Measurements from ENCODE around the gene ABLIM3.

DNA sequence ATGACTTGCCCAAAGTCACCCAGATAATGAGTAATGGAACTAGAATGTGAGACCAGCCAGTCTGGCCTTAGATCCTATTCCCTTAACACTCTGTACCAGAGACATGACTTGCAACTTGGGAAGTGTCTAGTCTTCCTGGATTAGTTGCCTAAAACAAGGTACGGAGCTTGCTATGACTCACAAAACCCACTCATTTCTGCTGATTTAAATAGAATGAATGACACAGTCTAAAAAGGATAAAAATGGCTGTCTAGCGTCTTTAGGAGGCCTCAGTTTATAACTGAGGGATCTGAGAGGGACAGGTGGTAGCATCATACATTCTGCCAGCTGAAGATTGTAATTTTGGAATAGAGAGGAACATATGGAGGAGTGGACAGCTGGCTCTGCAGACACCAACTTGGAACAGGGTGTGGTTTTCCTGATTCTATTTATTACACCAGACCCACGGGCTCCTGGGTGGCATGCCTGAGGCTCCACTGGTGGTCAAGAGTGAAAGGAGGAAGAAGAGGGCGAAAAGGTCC lies 62.7 kb downstream of the ABLIM3 start:
- TF ChIP-seq CTCF (IDR thresholded peaks at IDR 0.05; ENCODE audit: extremely low read depth in 1 of 2, insufficient read depth in 1 of 2, low read depth in 1 of 2, low read length in 2 of 2) = no peak
- TF ChIP-seq MAX (IDR thresholded peaks at IDR 0.05; ENCODE audit: insufficient read depth, insufficient read length) = no peak
- TF ChIP-seq JUN (IDR thresholded peaks at IDR 0.05; ENCODE audit: borderline replicate concordance, insufficient read depth, insufficient read length, low read depth) = no peak
- no peak for TF ChIP-seq EZH2 (IDR thresholded peaks at IDR 0.05; ENCODE audit: borderline replicate concordance, low read depth, low read length, severe bottlenecking)
